ENCODE measurements around the gene APOL6. TPM values are rescaled to one million over a fixed set of nuclear protein-coding genes. Genes with fewer than 3 reads are reported as not detected.

APOL6 gene
- total RNA-seq, 4 donors from 2014 or later = 28.9 to 70.2 (median 46.8) TPM

DNA sequence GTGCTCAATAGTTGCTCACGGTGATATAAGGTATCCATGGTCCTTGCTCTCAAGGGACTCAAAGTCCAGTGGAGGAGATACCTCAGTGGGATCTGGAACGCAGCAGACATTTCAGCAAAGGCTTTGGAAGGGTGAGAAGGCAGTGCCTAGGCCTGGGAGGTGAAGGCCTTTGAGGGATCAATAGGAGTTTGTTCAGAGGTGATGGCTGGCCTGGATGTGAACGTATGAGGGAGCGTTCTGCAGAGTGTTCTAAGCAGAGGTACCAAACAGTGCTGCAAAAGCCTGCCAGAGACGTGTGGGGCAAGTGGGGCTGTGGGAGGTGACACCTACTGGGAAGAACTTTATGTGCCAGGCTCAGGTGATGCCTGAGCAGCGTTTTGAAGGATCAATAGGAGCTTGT lies 23.7 kb upstream of the APOL6 start:
- Histone ChIP-seq H3K27ac (no peak overlapping the region), H3K36me3 (no peaks in the 10 kb centered on the region), H3K27me3 (no peaks in the 10 kb centered on the region), H3K4me1 (peaks cover 0 to 20% (median 0%) of the 10 kb centered on the region in 4 donors), H3K9me3 (no peaks in the 10 kb centered on the region), H3K4me3 (no peak overlapping the region)
- TF ChIP-seq, protein P1, sequence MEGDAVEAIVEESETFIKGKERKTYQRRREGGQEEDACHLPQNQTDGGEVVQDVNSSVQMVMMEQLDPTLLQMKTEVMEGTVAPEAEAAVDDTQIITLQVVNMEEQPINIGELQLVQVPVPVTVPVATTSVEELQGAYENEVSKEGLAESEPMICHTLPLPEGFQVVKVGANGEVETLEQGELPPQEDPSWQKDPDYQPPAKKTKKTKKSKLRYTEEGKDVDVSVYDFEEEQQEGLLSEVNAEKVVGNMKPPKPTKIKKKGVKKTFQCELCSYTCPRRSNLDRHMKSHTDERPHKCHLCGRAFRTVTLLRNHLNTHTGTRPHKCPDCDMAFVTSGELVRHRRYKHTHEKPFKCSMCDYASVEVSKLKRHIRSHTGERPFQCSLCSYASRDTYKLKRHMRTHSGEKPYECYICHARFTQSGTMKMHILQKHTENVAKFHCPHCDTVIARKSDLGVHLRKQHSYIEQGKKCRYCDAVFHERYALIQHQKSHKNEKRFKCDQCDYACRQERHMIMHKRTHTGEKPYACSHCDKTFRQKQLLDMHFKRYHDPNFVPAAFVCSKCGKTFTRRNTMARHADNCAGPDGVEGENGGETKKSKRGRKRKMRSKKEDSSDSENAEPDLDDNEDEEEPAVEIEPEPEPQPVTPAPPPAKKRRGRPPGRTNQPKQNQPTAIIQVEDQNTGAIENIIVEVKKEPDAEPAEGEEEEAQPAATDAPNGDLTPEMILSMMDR (IDR thresholded peaks at IDR 0.05) = no peak
- no peak for TF ChIP-seq POLR2A (IDR thresholded peaks at IDR 0.05)
- DNase-seq = no peak

DNA sequence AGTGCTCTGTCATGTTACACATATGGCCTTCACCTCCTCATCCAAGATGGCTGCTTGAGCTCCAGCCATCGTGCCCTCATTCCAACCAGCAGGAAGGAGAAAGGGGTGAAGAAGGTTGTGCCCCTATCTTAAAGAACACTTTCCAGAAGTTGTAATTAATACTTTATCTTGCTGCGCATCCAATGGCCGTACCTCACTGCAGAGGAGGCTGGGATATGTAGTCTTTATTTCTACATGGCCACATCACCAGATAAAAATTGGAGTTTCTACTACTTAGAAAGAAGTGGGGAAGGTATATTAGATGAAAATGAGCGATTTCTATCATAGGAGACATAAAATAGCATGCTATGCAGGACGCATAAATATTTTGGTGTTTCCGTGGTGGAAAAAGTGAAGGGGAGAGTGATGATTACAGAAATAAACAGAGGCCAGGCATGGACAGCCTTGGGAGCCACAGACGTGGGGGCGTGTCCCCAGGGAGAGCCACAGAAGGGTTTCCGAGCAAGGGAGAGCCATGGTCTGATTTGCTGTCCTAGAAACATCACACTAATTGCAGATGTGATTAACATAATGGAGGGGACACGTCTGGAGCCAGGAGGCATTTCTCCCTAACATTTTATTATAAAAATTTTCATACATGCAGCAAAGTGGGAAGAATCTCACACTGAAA lies 22.3 kb upstream of the APOL6 start:
- no peak for TF ChIP-seq POLR2A (IDR thresholded peaks at IDR 0.05)
- TF ChIP-seq, protein P1 (IDR thresholded peaks at IDR 0.05) = no peak
- no peak for DNase-seq
- Histone ChIP-seq H3K9me3 (no peaks in the 10 kb centered on the region), H3K4me1 (peaks cover 0 to 20% (median 0%) of the 10 kb centered on the region in 4 donors), H3K36me3 (no peaks in the 10 kb centered on the region), H3K27me3 (no peaks in the 10 kb centered on the region), H3K27ac (no peak overlapping the region), H3K4me3 (no peak overlapping the region)

DNA sequence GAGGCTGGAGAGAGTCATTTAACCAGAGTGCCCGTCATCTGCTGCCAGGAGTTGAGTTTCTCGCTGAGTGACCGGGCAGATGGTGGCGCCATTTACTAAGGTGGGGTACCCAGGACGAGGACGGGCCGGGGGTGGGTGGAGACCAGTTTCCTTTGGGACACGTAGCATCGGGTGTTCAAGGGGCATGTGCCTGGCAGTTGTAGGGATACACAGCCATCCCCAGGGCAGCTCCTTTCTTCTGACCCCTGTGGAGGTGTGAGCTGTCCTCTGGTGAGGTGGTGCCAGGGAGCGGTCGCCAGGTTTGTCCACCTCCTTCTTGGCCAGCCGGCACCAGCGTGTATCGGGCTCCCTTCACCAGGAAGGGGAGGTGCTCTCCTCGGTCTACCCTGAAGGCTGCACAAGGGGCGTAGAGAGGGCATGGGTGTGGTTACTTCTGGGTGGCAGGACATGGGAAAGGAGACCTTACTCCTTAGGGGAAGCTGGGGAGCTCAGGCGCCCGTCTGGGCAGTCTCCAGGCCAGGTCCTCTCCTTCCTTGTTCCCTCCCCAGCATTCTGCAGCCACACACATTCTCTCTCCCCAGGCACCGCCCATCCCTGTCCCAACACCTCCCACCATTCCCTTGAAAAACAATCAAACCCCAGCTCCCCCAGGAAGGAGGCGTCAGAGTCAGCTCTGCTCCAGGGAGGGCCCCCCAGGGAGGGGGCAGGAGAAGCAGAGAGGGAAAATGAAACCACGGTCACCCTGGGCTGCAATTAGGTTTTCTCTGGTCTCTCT lies 20.8 kb upstream of the APOL6 start:
- peak; percentile 61 to 93 (median 91) for DNase-seq
- H3K27ac ChIP-seq = peak overlapping the region; percentile 49 to 92 (median 84)
- no peaks in the 10 kb centered on the region for H3K36me3 ChIP-seq
- TF ChIP-seq, protein P1 (IDR thresholded peaks at IDR 0.05) = peak in 5 of 6 experiments; percentile 29 to 72 (median 55)
- peak; percentile 48 to 52 for TF ChIP-seq POLR2A (IDR thresholded peaks at IDR 0.05)
- H3K9me3 ChIP-seq = no peaks in the 10 kb centered on the region
- no peaks in the 10 kb centered on the region for H3K27me3 ChIP-seq
- H3K4me1 ChIP-seq = peaks cover 0 to 12% (median 0%) of the 10 kb centered on the region in 4 donors
- peak overlapping the region; percentile 37 to 65 (median 52) for H3K4me3 ChIP-seq

DNA sequence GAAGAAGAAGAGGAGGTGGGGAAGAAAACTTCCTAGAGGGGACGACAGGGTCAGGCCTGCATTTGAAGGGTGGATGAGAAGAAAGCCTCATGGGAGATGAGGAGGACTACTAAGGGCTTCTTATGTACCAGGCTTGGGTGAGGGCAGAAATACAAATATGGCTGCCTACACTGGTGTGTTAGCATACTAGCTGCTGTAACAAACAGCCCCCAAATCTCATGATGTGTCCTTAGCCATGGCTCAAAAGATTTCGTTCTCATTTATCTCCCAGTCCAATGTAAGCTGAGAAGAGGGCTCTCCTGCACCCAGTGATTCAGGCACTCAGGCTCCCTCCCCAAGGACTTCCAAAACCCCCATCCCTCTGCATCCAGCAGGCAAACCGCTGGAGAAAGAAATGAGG lies 19.5 kb upstream of the APOL6 start:
- DNase-seq = no peak
- Histone ChIP-seq H3K9me3 (no peaks in the 10 kb centered on the region), H3K36me3 (no peaks in the 10 kb centered on the region), H3K27me3 (no peaks in the 10 kb centered on the region), H3K4me3 (no peak overlapping the region), H3K27ac (peak overlapping the region in 1 of 4 donors; percentile 13), H3K4me1 (peaks cover 0 to 4% (median 0%) of the 10 kb centered on the region in 4 donors)
- no peak for TF ChIP-seq POLR2A (IDR thresholded peaks at IDR 0.05)
- TF ChIP-seq, protein P1 (IDR thresholded peaks at IDR 0.05) = no peak

DNA sequence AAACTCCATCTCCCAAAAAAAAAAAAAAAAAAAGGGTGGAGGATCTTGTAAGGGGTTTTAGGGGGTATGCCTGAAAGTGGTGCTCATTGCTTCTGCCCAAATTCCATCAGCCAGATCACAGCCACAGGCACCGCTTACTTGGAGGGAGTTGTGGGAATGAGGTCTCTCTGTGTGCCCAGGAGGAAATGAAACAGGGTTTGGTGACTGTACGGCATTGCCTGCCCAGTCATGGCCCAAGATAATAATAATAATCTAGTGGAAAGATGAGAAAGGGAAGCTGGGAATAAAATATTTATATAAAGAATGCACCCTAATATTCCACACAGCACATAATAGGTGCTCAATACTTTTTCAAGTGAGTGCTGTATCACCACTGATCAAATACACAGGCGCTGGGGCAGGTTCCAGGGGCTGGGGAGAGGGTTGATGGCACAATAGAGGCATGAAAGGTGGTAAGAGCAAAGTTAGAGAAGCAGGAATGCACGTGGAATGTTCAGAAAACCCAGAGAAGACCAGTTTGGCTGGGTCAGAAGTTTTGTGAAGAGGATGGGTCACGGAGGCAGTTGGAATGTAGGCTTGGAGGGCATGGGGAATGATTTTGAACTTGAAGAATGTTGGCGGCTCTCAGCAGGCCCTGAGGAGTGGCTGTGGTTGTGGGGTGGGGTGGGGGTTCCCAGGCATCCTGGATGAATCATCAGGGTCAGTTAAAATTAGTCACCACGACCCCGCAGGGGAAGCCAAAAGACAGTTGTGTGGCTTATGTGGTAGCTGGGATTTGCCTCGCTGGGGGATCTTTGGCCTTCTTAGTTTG lies 18.6 kb upstream of the APOL6 start:
- H3K27ac ChIP-seq = peak overlapping the region; percentile 27 to 69 (median 39)
- H3K4me3 ChIP-seq = no peak overlapping the region
- peaks cover 0 to 4% (median 0%) of the 10 kb centered on the region in 4 donors for H3K4me1 ChIP-seq
- H3K27me3 ChIP-seq = no peaks in the 10 kb centered on the region
- no peaks in the 10 kb centered on the region for H3K9me3 ChIP-seq
- no peaks in the 10 kb centered on the region for H3K36me3 ChIP-seq
- DNase-seq = peak in 2 of 3 donors; percentile 22 to 76
- TF ChIP-seq, protein P1 (IDR thresholded peaks at IDR 0.05) = no peak
- no peak for TF ChIP-seq POLR2A (IDR thresholded peaks at IDR 0.05)

All from Peyer's patch (tissue), 4 donors.